Activated CD4-positive, alpha-beta T cell treated with anti-CD3 and anti-CD28 coated beads, Interleukin-2, amount 50 U/mL, for 4 hours (primary cell): ENCODE results near the gene COG8.
"Not testable (repeated sequence)": the region's sequence is repeated elsewhere in the genome, so short reads cannot be mapped to it uniquely, and the experiment has no call there.

Experiments used
- DNase-seq, 2 experiments: peaks; one replicate each; pipeline ENCODE4 v3.0.0-alpha.2; 2020

COG8 gene, protein sequence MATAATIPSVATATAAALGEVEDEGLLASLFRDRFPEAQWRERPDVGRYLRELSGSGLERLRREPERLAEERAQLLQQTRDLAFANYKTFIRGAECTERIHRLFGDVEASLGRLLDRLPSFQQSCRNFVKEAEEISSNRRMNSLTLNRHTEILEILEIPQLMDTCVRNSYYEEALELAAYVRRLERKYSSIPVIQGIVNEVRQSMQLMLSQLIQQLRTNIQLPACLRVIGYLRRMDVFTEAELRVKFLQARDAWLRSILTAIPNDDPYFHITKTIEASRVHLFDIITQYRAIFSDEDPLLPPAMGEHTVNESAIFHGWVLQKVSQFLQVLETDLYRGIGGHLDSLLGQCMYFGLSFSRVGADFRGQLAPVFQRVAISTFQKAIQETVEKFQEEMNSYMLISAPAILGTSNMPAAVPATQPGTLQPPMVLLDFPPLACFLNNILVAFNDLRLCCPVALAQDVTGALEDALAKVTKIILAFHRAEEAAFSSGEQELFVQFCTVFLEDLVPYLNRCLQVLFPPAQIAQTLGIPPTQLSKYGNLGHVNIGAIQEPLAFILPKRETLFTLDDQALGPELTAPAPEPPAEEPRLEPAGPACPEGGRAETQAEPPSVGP

DNA sequence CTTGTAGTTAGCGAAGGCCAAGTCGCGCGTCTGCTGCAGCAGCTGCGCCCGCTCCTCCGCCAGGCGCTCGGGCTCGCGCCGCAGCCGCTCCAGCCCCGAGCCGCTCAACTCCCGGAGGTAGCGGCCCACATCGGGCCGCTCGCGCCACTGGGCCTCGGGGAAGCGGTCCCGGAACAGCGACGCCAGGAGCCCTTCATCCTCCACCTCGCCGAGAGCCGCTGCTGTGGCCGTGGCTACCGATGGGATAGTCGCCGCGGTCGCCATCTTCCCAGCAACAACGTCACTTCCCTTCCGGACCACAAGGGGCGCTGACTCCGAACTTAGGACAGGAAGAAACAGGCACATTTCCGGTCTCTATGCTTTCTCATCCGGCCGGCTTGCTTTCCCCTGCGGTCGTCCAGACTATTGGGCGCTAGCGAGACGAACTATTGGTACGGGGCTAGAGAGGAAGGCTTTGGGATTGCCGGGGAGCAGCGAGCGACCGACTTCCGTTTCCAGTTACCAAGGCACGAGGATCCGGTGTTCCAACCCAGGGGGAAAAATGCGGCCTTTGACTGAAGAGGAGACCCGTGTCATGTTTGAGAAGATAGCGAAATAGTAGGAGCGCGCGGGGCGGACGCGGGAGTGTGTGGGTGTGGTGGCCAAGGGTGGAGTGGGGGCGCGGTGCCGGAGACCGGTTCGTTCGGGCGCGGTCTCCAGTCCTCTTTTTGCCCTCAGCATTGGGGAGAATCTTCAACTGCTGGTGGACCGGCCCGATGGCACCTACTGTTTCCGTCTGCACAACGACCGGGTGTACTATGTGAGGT is at the start of gene COG8, which contains the start of gene NIP7:
Gene COG8, minus strand, starts transcription at position 276 of the 806 bp plus-strand sequence. Its CDS starts 12 bp downstream, at position 264.
Gene NIP7, plus strand, starts transcription at position 484 of the 806 bp plus-strand sequence. Its CDS starts 58 bp downstream, at position 542.
- DNase-seq: peak; percentile 87 to 90

DNA sequence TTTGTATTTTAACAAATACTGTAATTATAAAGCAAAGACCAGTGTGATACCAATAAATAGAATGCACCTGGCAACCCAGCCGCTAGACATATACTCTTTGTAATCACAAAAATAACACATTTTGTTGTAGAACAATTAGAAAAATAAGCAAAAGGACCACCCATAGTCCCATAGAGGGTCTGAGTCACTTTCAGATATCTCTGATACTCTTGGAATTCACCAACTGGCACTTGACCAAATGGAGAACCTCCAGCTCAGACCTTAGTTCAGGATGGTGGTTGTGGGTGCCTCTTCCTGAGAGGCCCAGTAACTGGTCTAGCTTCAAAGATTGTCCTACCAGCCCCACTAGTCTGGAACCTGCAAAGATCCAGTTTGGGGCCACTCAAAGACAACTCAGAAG is 47.2 kb upstream of the COG8 start:
- DNase-seq: no peak

DNA sequence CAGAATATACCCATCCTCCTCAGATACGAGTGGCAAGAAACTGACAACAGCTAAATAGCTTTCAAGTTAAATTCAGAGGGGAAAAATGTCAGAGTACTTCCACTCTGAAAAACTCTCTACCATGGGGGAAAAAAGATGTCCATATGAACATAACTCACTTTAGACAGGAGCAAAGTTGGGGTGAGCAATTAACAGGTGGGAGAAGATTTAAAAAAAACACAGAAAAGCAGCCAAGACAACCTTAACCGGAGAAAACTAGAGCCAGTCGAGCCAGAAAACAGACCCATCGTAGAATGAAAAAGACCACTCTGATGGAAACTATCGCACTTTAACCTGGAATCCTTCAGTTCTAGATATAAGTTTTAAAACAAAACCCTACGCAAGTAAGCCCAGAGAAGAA is 45.6 kb upstream of the COG8 start:
- no peak for DNase-seq

DNA sequence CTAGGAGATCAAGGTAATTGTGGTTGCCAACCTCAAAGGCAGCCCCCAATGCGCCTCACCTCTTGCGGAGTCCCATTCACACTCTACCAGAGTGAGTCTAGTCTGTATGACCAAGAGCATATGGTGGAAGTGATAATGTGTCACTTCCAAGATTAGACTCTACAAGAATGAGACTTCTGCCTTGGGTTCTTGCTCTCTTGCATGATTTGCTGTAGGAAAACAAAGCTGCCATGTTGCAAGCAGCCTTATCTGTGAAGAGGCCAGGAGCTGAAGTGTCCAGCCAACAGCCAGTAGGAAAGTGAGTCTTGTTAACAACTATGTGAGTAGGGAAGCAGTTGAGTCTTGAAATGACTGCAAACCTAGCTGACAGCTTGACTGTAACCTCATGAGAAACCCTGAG is 43.1 kb upstream of the COG8 start:
- no peak for DNase-seq

DNA sequence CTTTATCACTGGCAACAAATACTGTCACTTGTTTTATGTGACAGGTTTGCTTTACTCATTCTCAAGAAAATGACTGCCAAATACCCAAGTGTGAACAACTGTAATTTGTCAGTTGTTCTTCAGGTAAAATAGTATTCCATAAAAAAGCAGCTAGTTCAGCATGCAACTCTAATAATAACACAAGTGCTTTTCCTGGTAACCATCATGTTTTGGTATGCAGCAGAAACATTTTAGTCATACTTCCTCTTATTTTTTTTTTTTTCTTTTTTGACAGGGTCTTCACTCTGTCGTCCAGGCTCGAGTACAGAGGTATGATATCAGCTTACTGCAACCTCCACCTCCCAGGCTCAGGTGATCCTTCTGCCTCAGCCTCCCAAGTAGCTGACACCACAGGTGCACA is 41.9 kb upstream of the COG8 start:
- DNase-seq: no peak

DNA sequence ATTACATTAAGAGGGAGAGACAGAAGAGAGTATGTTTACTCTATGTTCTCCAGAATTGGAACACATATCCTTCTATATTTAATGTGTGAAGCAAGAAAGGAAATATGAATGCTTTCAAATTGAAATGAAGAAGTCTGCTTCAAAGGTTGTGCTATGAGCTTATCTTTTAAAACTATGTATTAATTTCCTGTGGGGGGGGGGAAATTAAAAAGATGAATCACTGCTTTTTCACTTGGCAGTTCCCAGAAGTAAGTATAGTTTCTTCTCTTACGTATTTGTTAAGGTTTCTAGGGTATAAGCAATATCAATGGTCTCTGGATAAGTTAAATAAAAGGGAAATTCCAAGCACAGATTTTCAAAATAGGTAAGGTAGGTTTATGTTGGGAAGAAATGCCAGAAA is 39.4 kb upstream of the COG8 start:
- no peak for DNase-seq

DNA sequence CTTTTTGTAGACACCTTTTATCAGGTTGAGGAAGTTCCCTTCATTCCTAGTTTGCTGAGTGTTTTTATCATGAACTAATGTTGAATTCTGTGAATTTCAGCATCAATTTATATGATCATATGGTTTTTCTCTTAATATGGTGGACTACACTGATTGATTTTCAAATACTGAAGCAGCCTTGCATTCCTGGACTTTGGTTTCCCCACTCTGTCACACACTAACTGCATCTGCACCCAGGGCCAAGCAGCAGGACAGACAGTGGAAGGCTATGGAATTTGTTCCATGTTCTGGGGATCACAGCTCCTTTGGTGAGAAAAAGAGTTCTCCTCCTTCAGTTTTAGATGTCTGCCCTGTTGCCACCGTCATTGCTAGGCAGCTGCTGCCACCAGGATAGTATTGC is 38.7 kb upstream of the COG8 start:
- no peak for DNase-seq

DNA sequence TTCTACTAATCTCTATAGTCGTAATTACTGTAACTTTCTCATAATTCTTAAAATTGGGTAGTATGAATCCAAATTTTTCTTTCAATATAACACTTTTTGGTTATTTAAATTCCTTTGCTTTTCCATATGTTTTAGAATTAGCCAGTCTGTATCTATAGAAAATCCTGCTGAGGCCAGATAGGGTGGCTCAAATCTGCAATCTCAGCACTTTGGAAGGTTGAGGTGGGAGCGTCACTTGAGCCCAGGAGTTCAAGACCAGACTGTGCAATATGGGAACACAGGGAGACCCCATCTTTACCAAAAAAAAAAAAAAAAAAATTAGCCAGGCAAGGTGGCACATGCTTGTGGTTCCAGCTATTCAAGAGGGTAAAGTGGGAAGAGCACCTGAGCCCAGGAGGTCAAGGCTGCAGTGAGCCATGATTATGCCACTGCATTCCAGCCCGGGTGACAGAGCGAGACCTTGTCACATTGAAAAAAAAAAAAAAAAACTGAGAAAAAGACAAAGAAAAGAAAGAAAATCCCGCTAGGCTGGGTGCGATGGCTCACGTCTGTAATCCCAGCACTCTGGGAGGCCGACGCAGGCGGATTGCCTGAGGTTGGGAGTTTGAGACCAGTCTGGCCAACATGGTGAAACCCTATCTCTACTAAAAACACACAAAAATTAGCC is 37.2 kb upstream of the COG8 start:
- DNase-seq: no peak

DNA sequence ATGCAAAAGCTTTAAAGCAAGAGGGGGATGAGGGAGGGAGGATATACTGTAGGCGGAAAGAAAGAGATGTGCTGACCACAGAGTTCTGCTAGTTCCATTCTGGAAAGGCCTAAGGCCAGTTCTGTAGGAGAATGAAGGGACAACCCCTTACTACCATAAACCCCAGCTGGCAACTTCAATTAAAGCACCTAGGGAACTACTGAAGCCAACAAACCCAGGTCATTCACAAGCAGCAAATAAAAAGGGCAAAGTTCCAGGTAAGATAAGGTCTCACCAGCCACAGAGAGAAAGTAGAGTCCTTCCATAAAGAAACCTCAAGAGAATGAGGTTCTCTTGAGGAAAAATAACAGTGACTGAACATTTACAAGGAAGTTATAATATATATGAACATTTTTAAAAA is 33.7 kb upstream of the COG8 start:
- no peak for DNase-seq

DNA sequence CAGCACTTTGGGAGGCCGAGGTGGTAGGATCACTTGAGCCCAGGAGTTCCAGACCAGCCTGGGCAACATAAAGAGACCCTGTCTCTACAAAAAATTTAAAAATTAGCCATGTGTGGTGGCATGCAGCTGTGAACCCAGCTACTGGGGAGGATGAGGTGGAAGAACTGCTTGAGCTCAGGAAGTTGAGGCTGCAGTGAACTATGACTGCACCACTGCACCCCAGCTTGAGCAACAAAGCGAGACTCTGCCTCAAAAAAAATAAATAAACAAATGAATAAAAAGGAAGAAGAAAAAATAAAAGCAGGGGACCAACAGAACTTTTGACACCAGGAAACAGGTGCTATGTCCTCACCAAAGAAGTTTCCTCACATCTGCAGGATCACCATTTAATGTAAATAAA is 32.2 kb upstream of the COG8 start:
- no peak for DNase-seq

DNA sequence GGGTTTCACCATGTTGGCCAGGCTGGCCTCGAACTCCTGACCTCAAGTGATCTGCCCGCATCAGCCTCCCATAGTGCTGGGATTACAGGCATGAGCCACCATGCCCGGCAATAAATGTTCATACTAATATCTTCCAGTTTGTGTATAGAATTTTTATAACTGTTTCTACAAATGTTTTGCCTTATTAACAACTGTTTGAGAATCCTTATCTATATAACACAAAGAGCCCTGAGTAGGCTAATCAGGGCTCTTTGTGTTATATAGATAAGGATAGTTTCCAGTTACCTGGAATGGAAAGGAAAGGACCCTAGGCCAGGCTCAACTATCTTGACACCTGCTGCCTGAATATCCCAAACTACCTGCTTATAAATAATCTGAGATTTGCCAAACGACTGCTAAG is 29.5 kb upstream of the COG8 start:
- no peak for DNase-seq

DNA sequence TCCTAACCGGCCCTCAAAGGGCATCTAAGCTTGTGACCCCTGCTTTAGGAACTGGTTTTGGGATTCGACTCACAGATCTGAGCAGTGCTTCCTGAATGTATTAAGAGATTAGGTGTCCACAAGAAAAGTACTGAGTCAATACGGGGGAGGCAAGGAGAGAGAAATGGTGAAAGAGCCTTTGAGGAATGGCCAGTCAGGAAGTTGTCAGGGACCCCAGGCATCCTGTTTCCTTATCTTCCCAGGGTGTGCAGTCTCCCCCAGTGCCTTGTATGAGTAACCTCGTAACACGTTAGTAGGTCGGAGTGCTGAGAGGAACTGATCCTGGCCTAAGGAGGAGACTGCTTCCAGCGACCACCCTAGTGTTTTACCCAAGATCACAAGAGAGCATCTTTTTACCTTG is 28.6 kb upstream of the COG8 start:
- no peak for DNase-seq

DNA sequence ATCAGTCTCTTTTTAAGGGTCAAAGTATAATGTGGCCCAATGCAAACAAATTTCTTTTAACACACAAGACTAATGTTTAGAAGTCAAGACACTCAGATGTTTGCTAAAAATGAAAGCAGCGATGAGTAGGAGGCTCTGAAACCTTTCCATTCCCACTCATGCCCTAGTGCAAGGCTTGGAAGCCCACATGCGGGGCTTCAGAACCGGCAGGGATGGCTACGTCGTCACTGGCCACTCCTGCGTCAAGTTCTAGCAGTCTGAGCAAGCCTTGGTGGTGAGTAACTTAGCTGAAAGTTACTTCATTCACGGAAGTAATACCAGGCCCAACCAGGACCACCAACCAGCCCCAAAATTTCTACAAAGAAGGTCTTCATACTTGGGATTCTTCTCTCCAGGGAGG is 27.1 kb upstream of the COG8 start:
- no peak for DNase-seq

DNA sequence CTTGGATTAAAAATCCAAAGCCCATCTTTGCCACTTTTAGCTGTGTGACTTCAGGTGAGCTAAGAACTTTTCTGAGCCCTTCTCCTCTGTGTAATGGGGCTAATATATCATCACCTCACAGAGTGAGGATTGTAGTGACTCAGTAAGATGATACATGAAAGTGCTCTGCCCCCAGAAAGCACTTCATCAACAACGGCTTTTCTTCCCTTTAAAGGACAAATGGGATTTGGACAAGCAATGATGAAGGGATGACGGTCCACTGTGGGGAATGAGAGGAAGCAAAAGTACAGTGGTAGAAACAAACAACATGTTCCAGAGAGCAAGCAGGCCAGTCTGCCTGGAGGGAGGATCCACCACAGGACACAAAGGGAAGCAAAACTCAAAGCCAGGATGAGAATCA is 26.5 kb upstream of the COG8 start:
- DNase-seq: no peak

DNA sequence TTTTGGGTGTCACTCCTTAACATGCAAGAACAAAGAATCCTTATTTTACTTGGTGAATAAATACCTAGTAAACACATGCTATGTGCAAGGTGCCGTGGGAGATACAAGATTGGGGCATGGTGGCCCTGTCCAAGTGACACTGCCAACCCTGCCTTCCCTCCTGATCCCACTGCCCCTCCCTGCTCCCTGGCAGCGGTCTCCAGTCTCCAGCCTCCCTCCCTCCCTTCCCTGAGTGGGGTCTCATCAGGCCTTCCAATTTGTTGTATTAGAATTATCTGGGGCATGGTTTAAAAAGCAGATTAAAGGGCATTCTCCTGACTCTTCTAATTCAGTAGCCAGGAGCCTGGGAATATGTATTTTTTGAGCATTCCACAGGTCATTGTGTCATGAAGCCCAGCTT is 24.7 kb upstream of the COG8 start:
- no peak for DNase-seq

DNA sequence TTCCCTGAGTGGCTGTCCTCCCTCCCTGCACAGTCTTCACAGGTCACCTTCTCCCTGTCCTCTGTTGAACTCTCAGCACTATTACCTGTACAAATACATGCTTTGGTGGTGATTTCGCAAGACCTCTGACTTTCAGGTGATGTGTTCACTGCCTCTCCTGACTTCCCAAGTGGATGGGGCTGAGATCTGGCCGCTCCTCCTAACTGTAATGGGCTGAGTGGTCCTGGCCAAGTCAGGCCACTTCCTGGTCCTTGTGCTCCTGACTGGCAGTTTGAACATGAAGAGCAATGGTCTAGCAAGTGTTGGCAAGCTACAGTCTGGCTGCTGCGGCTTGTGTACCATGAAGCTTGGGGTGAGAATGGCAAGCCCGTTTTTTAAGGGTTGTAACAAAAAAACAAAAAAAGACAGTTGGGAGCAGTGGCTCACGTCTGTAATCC is 23.9 kb upstream of the COG8 start:
- DNase-seq: no peak

DNA sequence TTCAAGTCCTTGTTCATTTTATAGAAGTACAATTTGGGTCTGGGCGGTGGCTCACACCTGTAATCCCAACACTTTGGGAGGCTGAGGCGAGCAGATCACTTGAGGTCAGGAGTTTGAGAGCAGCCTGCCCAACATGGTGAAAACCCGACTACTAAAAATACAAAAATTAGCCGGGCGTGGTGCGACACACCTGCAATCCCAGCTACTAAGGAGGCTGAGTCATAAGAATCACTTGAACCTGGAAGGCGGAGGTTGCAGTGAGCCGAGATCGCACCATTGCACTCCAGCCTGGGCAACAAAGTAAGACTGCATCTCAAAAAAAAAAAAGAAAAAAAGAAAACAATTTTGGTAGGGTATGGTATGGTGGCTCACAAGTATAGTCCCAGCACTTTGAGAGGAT is 20.7 kb upstream of the COG8 start:
- DNase-seq: not testable (repeated sequence)

DNA sequence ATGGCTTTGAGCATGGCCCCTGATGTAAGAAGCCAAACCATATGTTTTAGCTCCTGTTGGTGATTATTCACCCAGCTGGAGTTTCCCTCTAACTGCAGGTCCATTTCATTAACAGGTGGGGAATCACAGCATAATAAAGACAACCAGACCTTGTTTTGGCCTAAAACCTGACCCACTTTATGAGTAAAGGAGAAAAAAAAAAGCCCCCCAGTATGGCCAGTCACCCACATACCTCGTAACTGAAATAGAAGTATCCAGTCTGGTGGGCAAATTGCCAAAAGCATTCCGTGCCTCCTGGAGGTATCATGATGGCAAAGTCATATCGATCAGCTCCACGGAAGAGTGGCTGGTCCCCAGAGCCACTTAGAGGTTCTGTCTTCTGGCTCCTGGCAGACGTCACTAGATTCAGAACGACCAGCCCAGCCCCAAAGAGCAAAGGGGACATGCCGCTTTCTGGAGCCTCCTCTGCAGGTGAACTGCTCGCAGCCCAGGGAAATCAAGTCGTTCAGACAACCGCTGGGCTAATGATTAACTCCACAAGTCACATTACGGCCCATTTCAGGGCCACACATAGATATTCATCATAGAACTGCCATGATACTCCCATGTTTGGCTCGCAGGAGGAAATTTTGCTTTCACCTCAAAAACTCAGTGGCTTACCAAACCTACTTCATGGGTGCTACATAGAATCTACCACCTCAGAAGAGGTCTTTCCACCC is 12.1 kb upstream of the COG8 start, which contains the start of gene TMED6:
Gene TMED6, minus strand, starts transcription at position 478 of the 719 bp plus-strand sequence. Its CDS starts 33 bp downstream, at position 445.
- no peak for DNase-seq

DNA sequence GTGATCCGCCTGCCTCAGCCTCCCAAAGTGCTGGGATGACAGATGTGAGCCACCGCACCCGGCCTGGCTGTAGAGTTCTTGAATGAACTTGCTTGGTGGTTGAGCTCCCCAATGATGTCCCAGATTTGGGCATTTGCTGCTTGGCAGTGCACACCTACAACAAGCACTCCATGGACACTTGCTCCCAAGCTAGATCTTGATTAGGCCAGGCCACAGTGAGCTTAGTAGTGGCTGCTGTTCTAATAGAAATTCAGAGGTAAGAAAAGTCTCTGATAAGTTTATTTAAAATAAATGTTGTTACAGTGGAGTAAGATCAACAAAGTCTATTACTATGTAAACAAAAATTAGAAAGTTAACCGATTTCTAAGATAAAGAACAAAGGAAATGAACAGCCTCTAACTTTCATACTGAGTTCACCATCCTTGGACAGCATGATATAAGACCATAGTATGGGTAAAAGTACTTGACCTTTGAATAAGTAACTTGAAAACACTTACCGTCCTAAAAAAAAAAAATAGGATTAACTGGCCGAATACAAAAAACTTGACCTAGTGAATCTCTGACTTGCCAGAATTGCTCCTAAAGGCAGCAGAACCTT is 11.3 kb upstream of the COG8 start:
- no peak for DNase-seq

DNA sequence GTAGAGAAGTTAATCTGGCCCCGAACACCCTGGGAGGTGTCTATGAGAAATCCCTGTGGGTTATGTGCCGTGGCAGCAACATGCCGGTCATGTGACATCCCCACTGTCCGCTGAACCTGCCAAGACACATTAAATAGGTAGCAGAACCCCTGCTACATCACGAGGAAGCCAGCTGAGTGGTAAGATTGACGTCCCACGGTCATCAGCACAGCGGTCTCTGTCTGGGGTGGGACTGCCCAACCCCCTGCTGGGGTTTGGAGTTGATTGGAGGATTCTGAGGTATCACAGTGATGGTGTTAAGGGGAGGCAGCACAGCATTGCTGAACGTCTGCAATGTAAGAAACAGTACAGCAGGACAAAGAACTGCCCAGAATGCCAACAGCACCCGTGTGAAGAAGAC is 10.2 kb upstream of the COG8 start:
- DNase-seq: no peak

DNA sequence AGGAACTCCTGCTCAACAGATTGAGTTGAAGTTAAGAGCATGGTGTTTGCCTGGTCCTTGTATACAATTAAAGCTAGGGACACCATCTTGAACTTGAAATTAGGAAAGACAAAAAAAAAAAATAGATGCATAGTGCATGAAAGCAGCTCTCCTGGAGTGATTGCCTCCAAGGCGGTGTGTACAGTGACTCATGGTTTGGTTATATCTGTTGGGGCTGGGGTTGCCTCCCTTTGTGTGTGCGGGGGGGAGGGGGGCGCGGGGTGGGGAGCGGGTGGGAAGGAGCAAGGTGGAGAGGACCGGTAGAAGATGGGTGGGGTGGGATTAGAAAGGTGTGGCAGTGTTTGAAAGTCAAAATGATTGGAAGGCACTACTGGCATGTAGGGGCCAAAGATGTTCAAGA is 8.9 kb upstream of the COG8 start:
- DNase-seq: no peak

DNA sequence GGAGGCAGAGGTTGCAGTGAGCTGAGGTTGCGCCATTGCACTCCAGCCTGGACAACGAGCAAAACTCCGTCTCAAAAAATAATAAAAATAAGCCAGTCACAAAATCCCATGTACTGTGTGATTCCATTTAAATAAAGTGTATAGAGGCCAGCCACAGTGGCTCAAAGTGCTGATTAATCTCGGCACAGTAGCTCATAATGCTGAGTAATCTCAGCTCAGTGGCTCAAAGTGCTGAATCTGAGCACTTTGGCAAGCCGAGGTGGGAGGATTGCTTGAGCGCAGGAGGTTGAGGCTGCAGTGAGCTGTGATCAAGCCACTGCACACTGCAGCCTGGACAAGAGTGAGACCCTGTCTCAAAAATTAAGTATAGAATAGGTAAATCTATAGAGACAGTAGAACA is 7.3 kb upstream of the COG8 start:
- DNase-seq: no peak
